Nephron (organoid): ENCODE measurements around the gene PSMB7.
"Not testable (repeated sequence)": the region's sequence is repeated elsewhere in the genome, so short reads cannot be mapped to it uniquely, and the experiment has no call there.

ENCODE experiments used
- H3K27ac Mint-ChIP-seq, 3 experiments: 2 replicates each; pipeline ENCODE4 v1.8.0; 2020; ENCODE audit warnings: mixed read lengths in 3 of 3, mild to moderate bottlenecking in 2 of 3, moderate library complexity in 1 of 3
- H3K27me3 Mint-ChIP-seq: 2 replicates; pipeline ENCODE4 v1.8.0; 2021; ENCODE audit warnings: low read depth, mild to moderate bottlenecking, moderate library complexity, mixed read lengths
- H3K36me3 Mint-ChIP-seq: 2 replicates; pipeline ENCODE4 v1.8.0; 2020; ENCODE audit warnings: low read depth, mixed read lengths
- H3K4me1 Mint-ChIP-seq: 2 replicates; pipeline ENCODE4 v1.8.0; 2020; ENCODE audit warnings: mixed read lengths
- H3K4me3 Mint-ChIP-seq, 3 experiments: 2 replicates each; pipeline ENCODE4 v1.8.0; 2020; ENCODE audit warnings: mild to moderate bottlenecking in 3 of 3, mixed read lengths in 3 of 3, moderate library complexity in 2 of 3
- H3K9me3 Mint-ChIP-seq: 2 replicates; pipeline ENCODE4 v1.8.0; 2020; ENCODE audit warnings: mixed read lengths
- TF ChIP-seq, protein P1 (sequence below), 3 experiments: fragments of 200-600 bp; sonication (generic); IDR thresholded peaks; one replicate each; pipeline ENCODE4 v1.5.0; 2021; ENCODE audit warnings: antibody characterized with exemption in 3 of 3; ENCODE audit not compliant: unreplicated experiment in 3 of 3

The PSMB7 gene

GRCh38 chr9:124436320-124436719 is 21.1 kb upstream of the PSMB7 start:
- Mint-ChIP-seq H3K4me3 (no peak overlapping the region), H3K9me3 (peaks cover 3% of the 10 kb centered on the region), H3K27me3 (peaks cover 31% of the 10 kb centered on the region), H3K36me3 (no peaks in the 10 kb centered on the region), H3K4me1 (no peaks in the 10 kb centered on the region), H3K27ac (no peak overlapping the region)
- TF ChIP-seq, protein P1, sequence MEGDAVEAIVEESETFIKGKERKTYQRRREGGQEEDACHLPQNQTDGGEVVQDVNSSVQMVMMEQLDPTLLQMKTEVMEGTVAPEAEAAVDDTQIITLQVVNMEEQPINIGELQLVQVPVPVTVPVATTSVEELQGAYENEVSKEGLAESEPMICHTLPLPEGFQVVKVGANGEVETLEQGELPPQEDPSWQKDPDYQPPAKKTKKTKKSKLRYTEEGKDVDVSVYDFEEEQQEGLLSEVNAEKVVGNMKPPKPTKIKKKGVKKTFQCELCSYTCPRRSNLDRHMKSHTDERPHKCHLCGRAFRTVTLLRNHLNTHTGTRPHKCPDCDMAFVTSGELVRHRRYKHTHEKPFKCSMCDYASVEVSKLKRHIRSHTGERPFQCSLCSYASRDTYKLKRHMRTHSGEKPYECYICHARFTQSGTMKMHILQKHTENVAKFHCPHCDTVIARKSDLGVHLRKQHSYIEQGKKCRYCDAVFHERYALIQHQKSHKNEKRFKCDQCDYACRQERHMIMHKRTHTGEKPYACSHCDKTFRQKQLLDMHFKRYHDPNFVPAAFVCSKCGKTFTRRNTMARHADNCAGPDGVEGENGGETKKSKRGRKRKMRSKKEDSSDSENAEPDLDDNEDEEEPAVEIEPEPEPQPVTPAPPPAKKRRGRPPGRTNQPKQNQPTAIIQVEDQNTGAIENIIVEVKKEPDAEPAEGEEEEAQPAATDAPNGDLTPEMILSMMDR (IDR thresholded peaks at IDR 0.05; ENCODE audit: unreplicated experiment in 3 of 3): no peak

GRCh38 chr9:124429530-124429867 is 14.3 kb upstream of the PSMB7 start:
- no peaks in the 10 kb centered on the region for H3K4me1 Mint-ChIP-seq
- no peak overlapping the region for H3K27ac Mint-ChIP-seq
- peaks cover 9% of the 10 kb centered on the region for H3K27me3 Mint-ChIP-seq
- no peaks in the 10 kb centered on the region for H3K9me3 Mint-ChIP-seq
- TF ChIP-seq, protein P1 (IDR thresholded peaks at IDR 0.05; ENCODE audit: unreplicated experiment in 3 of 3): no peak
- no peak overlapping the region for H3K4me3 Mint-ChIP-seq
- no peaks in the 10 kb centered on the region for H3K36me3 Mint-ChIP-seq

GRCh38 chr9:124428751-124429529 is 13.7 kb upstream of the PSMB7 start:
- H3K4me3 Mint-ChIP-seq: no peak overlapping the region
- no peaks in the 10 kb centered on the region for H3K4me1 Mint-ChIP-seq
- H3K36me3 Mint-ChIP-seq: no peaks in the 10 kb centered on the region
- H3K9me3 Mint-ChIP-seq: no peaks in the 10 kb centered on the region
- TF ChIP-seq, protein P1 (IDR thresholded peaks at IDR 0.05; ENCODE audit: unreplicated experiment in 3 of 3): no peak
- H3K27ac Mint-ChIP-seq: no peak overlapping the region
- H3K27me3 Mint-ChIP-seq: peaks cover 13% of the 10 kb centered on the region

GRCh38 chr9:124427281-124427680 is 12.0 kb upstream of the PSMB7 start:
- Mint-ChIP-seq H3K9me3 (no peaks in the 10 kb centered on the region), H3K36me3 (no peaks in the 10 kb centered on the region), H3K4me3 (no peak overlapping the region), H3K27me3 (peaks cover 9% of the 10 kb centered on the region), H3K4me1 (peaks cover 8% of the 10 kb centered on the region), H3K27ac (no peak overlapping the region)
- TF ChIP-seq, protein P1 (IDR thresholded peaks at IDR 0.05; ENCODE audit: unreplicated experiment in 3 of 3): no peak

GRCh38 chr9:124426361-124426760 is 11.1 kb upstream of the PSMB7 start:
- H3K4me3 Mint-ChIP-seq: no peak overlapping the region
- H3K27ac Mint-ChIP-seq: no peak overlapping the region
- peaks cover 8% of the 10 kb centered on the region for H3K4me1 Mint-ChIP-seq
- TF ChIP-seq, protein P1 (IDR thresholded peaks at IDR 0.05; ENCODE audit: unreplicated experiment in 3 of 3): no peak
- peaks cover 9% of the 10 kb centered on the region for H3K27me3 Mint-ChIP-seq
- H3K9me3 Mint-ChIP-seq: no peaks in the 10 kb centered on the region
- no peaks in the 10 kb centered on the region for H3K36me3 Mint-ChIP-seq

DNA sequence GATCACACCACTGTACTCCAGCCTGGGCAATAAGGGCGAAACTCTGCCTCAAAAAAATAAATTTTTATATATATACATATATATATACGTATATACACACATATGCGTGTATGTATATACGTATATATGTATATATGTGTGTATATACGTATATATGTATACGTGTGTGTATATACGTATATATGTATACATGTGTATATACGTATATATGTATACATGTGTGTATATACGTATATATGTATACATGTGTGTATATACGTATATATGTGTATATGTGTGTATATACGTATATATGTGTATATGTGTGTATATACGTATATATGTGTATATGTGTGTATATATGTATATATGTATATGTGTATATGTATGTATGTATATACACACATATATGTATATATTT is 10.5 kb upstream of the PSMB7 start:
- not testable (repeated sequence) for H3K36me3 Mint-ChIP-seq, H3K4me3 Mint-ChIP-seq, H3K27me3 Mint-ChIP-seq, H3K4me1 Mint-ChIP-seq, H3K9me3 Mint-ChIP-seq, H3K27ac Mint-ChIP-seq
